Suprapubic skin (tissue), 4 donors: ENCODE data around the gene TXNL4A.

Source experiments
- EP300 ChIP-seq: sonication (generic); formaldehyde crosslinking; IDR thresholded peaks from one replicate; pipeline ENCODE4 v1.6.1; 2017; ENCODE audit warnings: antibody characterized with exemption
- POLR2AphosphoS5 ChIP-seq, 3 donors: sonication (generic); formaldehyde crosslinking; IDR thresholded peaks; one replicate each; pipeline ENCODE4 v1.6.1; 2017; ENCODE audit warnings: antibody characterized with exemption in 3 of 3
- TF ChIP-seq, protein P1 (sequence below), 2 donors: fragments of 200-600 bp in 1 of 2; fragments of 450-650 bp in 1 of 2; sonication (generic) in 1 of 2; IDR thresholded peaks; one replicate each; pipeline ENCODE4 v1.5.1; 2016 to 2019; ENCODE audit warnings: antibody characterized with exemption in 2 of 2, mild to moderate bottlenecking in 1 of 2, moderate library complexity in 1 of 2

- TF ChIP-seq POLR2AphosphoS5 (IDR thresholded peaks at IDR 0.05) (no peak), EP300 (no peak)
- TF ChIP-seq, protein P1, sequence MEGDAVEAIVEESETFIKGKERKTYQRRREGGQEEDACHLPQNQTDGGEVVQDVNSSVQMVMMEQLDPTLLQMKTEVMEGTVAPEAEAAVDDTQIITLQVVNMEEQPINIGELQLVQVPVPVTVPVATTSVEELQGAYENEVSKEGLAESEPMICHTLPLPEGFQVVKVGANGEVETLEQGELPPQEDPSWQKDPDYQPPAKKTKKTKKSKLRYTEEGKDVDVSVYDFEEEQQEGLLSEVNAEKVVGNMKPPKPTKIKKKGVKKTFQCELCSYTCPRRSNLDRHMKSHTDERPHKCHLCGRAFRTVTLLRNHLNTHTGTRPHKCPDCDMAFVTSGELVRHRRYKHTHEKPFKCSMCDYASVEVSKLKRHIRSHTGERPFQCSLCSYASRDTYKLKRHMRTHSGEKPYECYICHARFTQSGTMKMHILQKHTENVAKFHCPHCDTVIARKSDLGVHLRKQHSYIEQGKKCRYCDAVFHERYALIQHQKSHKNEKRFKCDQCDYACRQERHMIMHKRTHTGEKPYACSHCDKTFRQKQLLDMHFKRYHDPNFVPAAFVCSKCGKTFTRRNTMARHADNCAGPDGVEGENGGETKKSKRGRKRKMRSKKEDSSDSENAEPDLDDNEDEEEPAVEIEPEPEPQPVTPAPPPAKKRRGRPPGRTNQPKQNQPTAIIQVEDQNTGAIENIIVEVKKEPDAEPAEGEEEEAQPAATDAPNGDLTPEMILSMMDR (IDR thresholded peaks at IDR 0.05): no peak
Observed at GRCh38 chr18:79936641-79937040, 51.7 kb downstream of the TXNL4A start.
